Thoracic aorta (tissue), 2 donors: ENCODE measurements around the gene APOBEC2. TPM values are rescaled to one million over a fixed set of nuclear protein-coding genes. Genes with fewer than 3 reads are reported as not detected.
A peak's percentile ranks its signal among the peaks of the same experiment; 100 is the strongest.

Source experiments
- ATAC-seq: fragments of 150-250 bp; one replicate; pipeline ENCODE4 v1.8.0; 2017; ENCODE audit warnings: low read depth; ENCODE audit not compliant: insufficient number of reproducible peaks, low FRiP score
- DNase-seq: peaks from one replicate; pipeline ENCODE4 v3.0.0-alpha.2; 2020; ENCODE audit warnings: low spot score
- H3K27ac ChIP-seq, 2 donors: fragments of 200-600 bp; sonication (generic); 1 replicate in 1 of 2; 2 replicates in 1 of 2; pipeline ENCODE4 v1.5.1; 2016; ENCODE audit warnings: mild to moderate bottlenecking in 2 of 2, moderate library complexity in 2 of 2
- H3K27me3 ChIP-seq: fragments of 200-600 bp; sonication (generic); replicated peaks from 2 replicates; pipeline ENCODE4 v1.6.0; 2016; ENCODE audit warnings: mild to moderate bottlenecking; ENCODE audit not compliant: insufficient read depth
- H3K36me3 ChIP-seq: fragments of 200-600 bp; sonication (generic); one replicate; pipeline ENCODE4 v1.5.1; 2016
- H3K4me1 ChIP-seq, 2 donors: fragments of 200-600 bp; sonication (generic); 1 replicate in 1 of 2; 2 replicates in 1 of 2; pipeline versions ENCODE4 v1.5.1 to v1.6.0; 2016; ENCODE audit warnings: low read depth in 2 of 2, mild to moderate bottlenecking in 1 of 2; ENCODE audit not compliant: control insufficient read depth in 1 of 2
- H3K4me3 ChIP-seq: fragments of 200-600 bp; sonication (generic); 2 replicates; pipeline ENCODE4 v1.5.1; 2016; ENCODE audit warnings: mild to moderate bottlenecking
- H3K9me3 ChIP-seq: fragments of 200-600 bp; sonication (generic); 2 replicates; pipeline ENCODE4 v1.5.1; 2016
- total RNA-seq, 2 donors: library from RNA; depleted of rRNA; stranded (reverse); fragments of >200 nt; gene quantifications; one replicate each; pipeline versions ENCODE4 v1.1.0 to v1.2.3, GENCODE V29; 2016
- TF ChIP-seq, protein P1 (sequence below): fragments of 200-600 bp; sonication (generic); IDR thresholded peaks from one replicate; pipeline ENCODE4 v1.5.1; 2019; ENCODE audit warnings: antibody characterized with exemption

APOBEC2 gene
- total RNA-seq, 2 donors from 2014 or later: not detected

DNA sequence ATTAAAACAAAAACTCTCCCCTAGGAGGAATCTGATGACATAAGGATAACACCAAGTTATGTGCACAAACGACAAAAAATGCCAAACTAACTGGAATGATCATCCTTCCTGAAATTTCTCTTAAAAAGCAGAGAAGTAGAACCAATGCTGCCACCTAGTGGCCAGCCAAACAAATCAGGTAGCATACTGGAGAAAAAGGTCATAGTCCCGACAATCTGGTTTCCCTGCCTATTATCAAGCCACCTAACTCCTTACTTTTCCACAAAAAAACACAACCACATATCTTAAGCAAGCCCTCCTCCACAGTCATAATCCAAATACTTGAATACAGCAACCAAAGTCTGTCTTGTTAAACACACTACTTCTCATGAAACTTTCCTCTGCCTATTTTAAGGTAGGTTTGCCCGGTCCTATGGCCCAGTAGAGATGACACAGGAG lies 13.9 kb downstream of the APOBEC2 start:
- ATAC-seq (no peak), DNase-seq (peak; percentile 11)
- Histone ChIP-seq H3K4me1 (peaks cover 0 to 12% of the 10 kb centered on the region in 2 donors), H3K4me3 (no peak overlapping the region), H3K9me3 (no peaks in the 10 kb centered on the region), H3K27ac (no peak overlapping the region), H3K27me3 (no peaks in the 10 kb centered on the region), H3K36me3 (peaks cover 17% of the 10 kb centered on the region)
- TF ChIP-seq, protein P1, sequence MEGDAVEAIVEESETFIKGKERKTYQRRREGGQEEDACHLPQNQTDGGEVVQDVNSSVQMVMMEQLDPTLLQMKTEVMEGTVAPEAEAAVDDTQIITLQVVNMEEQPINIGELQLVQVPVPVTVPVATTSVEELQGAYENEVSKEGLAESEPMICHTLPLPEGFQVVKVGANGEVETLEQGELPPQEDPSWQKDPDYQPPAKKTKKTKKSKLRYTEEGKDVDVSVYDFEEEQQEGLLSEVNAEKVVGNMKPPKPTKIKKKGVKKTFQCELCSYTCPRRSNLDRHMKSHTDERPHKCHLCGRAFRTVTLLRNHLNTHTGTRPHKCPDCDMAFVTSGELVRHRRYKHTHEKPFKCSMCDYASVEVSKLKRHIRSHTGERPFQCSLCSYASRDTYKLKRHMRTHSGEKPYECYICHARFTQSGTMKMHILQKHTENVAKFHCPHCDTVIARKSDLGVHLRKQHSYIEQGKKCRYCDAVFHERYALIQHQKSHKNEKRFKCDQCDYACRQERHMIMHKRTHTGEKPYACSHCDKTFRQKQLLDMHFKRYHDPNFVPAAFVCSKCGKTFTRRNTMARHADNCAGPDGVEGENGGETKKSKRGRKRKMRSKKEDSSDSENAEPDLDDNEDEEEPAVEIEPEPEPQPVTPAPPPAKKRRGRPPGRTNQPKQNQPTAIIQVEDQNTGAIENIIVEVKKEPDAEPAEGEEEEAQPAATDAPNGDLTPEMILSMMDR: peak; percentile 82

GRCh38 chr6:41071501-41071922 lies 18.5 kb downstream of the APOBEC2 start:
- peaks cover 15 to 36% of the 10 kb centered on the region in 2 donors for H3K4me1 ChIP-seq
- H3K36me3 ChIP-seq: no peaks in the 10 kb centered on the region
- TF ChIP-seq, protein P1: no peak
- H3K9me3 ChIP-seq: no peaks in the 10 kb centered on the region
- DNase-seq (no peak), ATAC-seq (no peak)
- no peaks in the 10 kb centered on the region for H3K27me3 ChIP-seq
- peak overlapping the region; percentile 97 to 98 for H3K27ac ChIP-seq
- peak overlapping the region; percentile 83 for H3K4me3 ChIP-seq

GRCh38 chr6:41071923-41072835 lies 19.2 kb downstream of the APOBEC2 start, which contains the start of gene OARD1:
OARD1 (minus strand) TSS chr6:41072356; CDS start chr6:41071634, 722 bp downstream.
- Histone ChIP-seq H3K27me3 (no peaks in the 10 kb centered on the region), H3K36me3 (no peaks in the 10 kb centered on the region), H3K27ac (peak within 1 kb of the TSS; percentile 97 to 98), H3K4me1 (peaks cover 15 to 36% of the 10 kb centered on the region in 2 donors), H3K4me3 (peak within 1 kb of the TSS; percentile 83), H3K9me3 (no peaks in the 10 kb centered on the region)
- DNase-seq (peak; percentile 94), ATAC-seq (peak; percentile 95)
- TF ChIP-seq, protein P1: no peak

GRCh38 chr6:41072836-41073202 lies 19.8 kb downstream of the APOBEC2 start, which contains the start of gene NFYA:
NFYA (plus strand) TSS chr6:41072974; CDS start chr6:41079090, 6,116 bp downstream.
- H3K4me1 ChIP-seq: peaks cover 15 to 36% of the 10 kb centered on the region in 2 donors
- DNase-seq: peak; percentile 97
- TF ChIP-seq, protein P1: no peak

GRCh38 chr6:41073203-41073967 lies 20.4 kb downstream of the APOBEC2 start:
- H3K4me1 ChIP-seq: peaks cover 15 to 36% of the 10 kb centered on the region in 2 donors
- H3K9me3 ChIP-seq: no peaks in the 10 kb centered on the region
- ATAC-seq (peak; percentile 4), DNase-seq (peak; percentile 54)
- no peaks in the 10 kb centered on the region for H3K36me3 ChIP-seq
- H3K27me3 ChIP-seq: no peaks in the 10 kb centered on the region
- peak overlapping the region; percentile 83 for H3K4me3 ChIP-seq
- TF ChIP-seq, protein P1: peak; percentile 43
- peak overlapping the region; percentile 97 for H3K27ac ChIP-seq

More at GRCh38 chr6:41072836-41073202, 19.8 kb downstream of the APOBEC2 start, which contains the start of gene NFYA:
- no peaks in the 10 kb centered on the region for H3K9me3 ChIP-seq
- H3K27me3 ChIP-seq: no peaks in the 10 kb centered on the region
- ATAC-seq: no peak
- H3K36me3 ChIP-seq: no peaks in the 10 kb centered on the region
- H3K27ac ChIP-seq: peak within 1 kb of the TSS; percentile 97 to 98
- peak within 1 kb of the TSS; percentile 83 for H3K4me3 ChIP-seq
